ENCODE results near the gene DCUN1D5.
A peak's percentile ranks its signal among the peaks of the same experiment; 100 is the strongest.

Gene DCUN1D5

DNA sequence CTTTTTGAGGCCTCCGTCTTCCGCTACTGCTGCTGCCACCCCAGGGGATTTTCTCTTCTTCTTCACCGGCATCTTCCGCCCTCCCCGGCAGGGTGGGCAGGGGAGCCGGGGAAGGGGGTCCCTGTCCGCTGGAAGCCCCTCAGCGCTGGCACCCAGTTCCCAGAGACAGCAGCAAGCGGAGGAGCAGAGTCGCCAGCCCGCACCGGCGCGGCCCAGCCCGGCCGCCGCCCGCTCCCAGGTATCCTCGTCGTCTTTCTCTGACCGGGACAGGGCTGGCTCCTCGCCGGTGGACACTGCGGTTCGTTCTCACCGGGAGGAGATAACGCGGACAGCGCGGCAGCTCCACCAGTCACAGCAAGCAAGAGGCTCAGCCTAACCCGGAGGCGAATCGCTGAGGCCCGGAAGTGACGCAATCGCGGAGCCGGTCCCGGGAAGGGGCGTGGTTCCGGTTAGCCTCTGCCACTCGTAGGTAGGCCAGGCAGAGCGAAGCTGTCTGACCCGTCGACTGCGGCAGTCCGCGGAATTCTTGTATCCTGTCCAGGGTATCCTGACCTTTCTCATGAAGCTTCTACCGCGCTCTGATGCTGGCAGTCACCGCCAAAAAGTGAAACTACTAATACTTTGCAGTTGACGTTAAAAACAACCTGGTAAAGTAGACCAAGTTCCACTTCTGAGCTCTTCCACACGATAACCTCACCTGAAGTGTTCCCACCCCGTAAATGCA is at the start of gene DCUN1D5:
Gene DCUN1D5 (minus strand): TSS at position 360 of the 724 bp plus-strand sequence. CDS start 288 bp downstream, at position 72.
- peak; percentile 87 for DNase-seq

GRCh38 chr11:103125462-103125861 is 33.5 kb upstream of the DCUN1D5 start:
- no peak for DNase-seq

GRCh38 chr11:103114836-103115235 is 22.9 kb upstream of the DCUN1D5 start:
- no peak for DNase-seq

GRCh38 chr11:103112364-103112763 is 20.4 kb upstream of the DCUN1D5 start:
- DNase-seq: no peak

GRCh38 chr11:103111400-103111799 is 19.4 kb upstream of the DCUN1D5 start:
- no peak for DNase-seq

DNA sequence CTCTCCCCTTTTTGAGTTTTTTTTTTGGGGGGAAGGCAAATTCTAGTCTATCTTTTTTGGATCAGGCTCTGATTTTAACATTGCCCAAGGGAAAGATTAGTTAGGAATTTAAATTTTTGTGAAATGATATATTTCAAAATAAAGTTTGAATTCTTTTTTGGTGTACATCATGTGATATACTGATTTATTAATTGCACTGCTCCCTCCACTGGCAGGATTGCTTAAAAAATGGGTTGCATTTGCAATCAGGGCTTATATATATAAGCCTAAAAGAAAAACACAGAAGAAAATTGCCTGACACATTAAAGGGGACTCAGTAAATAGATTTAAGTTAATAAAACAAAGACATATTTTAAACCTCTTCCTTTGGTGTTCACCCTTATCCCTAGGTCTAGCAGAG is 18.4 kb upstream of the DCUN1D5 start:
- DNase-seq: no peak

- DNase-seq: no peak
Measured at GRCh38 chr11:103109818-103110388, 17.9 kb upstream of the DCUN1D5 start.

GRCh38 chr11:103108933-103109817 is 17.2 kb upstream of the DCUN1D5 start, which contains the start of gene DYNC2H1:
TSS of gene DYNC2H1 (plus strand) at chr11:103109426. CDS start at chr11:103109575, 149 bp downstream.
- DNase-seq: peak; percentile 73

- no peak for DNase-seq
Measured at GRCh38 chr11:103097279-103097678, 5.3 kb upstream of the DCUN1D5 start.

DNA sequence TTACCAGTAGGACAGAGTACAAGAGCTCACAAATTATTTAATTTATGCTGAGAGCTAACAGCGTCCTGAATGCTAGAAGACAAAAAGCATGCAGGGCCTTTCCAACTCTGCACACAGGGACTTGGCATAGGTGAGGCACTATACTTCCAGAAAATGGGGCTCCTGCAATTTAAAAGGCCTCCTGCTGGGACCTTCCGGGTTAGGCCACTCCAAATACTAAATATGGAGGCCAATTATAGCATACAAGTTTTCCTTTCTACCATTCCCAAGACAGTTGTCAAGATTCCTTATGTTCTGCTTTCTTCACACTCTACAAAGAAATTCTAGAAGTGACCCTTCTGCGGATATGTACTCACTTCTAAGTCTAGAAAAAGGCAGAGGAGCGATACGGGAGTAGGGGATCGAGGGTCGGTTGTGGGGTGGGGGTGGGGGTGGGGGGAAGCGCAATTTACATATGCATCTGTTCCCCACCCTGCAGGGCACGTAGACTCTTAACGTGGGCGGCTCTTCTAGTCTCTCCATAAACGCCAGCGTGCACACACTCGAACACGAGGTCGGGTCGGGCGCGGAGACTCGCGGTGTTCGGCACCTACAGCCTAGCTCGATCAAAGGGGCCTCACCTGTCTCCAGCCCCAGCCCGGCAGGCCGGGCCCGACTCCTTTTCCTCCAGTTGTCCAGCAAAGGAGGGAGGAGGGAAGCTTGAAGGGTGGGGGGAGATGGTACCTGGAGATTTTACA is 728 bp downstream of the DCUN1D5 start:
- DNase-seq: no peak

- no peak for DNase-seq
Measured at GRCh38 chr11:103086461-103086860, 5.5 kb downstream of the DCUN1D5 start.

GRCh38 chr11:103085758-103086365 is 6.1 kb downstream of the DCUN1D5 start:
- no peak for DNase-seq

GRCh38 chr11:103079833-103080232 is 12.1 kb downstream of the DCUN1D5 start:
- DNase-seq: no peak

- no peak for DNase-seq
Measured at GRCh38 chr11:103078710-103079109, 13.2 kb downstream of the DCUN1D5 start.

DNA sequence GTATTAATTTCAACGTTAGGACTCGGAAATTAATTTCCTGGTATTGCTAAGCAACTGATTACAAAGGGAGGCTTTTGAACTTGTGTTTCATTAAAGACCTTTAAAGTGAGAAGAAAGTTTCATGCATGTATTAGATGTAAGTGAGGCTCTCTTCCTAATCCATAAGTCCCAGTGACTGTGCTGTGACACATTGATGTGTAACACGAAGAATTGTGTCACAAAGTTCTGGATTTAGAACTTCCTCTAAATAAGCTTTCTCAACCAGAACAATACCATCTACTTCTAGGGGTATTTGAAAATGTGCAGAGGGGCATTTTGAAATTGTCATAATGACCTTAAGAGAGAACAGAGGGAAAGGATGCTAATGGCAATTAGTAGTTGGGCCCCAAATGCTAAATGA is 14.4 kb downstream of the DCUN1D5 start:
- DNase-seq: no peak

- DNase-seq: no peak
Measured at GRCh38 chr11:103076361-103076760, 15.6 kb downstream of the DCUN1D5 start.

DNA sequence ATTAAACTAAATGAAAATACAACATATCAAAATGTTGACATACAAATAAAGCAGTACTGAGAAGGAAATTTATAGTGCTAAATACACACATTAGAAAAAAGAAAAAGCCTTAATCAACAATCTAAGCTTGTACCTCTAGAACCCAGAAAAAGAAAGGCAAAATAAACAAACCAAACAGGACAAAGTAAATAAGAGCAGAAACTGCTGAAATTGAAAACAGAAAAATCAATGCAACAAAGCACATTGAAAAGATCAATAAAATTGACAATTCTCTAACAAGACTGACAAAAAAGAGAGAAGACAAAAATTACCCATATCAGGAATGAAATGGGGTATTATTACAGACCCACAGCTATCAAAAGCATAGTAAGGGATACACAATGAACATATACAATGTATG is 21.0 kb downstream of the DCUN1D5 start:
- DNase-seq: no peak

DNA sequence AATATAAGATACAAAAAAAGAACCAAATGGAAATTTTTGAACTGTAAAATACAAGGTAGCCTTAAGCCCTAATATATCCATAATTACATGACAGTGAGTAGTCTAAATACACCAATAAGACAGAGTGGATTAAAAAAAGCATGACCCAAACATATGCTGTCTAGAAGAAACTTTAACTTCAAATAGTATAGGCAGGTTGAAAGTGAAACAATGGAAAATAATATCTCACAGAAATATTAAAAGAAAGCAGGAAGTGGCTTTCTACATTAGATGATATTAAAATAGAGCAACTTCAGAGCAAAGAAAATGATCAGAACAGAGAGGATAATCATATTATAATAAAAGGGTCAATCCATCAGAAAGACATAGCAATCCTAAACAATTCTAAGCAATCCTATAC is 21.8 kb downstream of the DCUN1D5 start:
- no peak for DNase-seq

DNA sequence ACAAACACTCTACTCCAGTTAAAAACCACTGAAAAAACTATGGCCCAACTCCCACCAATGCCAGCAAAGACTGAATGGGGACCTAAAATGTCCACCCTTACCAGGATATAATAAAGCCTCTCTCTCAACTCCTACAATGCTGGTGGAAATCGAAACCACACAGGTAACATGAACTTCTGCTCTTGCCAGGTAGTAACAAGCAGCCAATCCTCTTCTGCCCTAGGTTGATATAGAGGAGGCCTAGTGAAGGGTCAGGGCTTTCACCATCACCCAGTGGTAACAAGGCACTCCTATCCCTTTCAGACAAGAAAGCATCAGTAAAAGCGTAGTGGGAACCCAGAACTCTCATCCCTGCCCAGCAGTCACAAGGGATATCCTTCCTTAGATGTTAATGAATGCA is 22.6 kb downstream of the DCUN1D5 start:
- DNase-seq: no peak

- DNase-seq: no peak
Measured at GRCh38 chr11:103067118-103067517, 24.8 kb downstream of the DCUN1D5 start.

DNA sequence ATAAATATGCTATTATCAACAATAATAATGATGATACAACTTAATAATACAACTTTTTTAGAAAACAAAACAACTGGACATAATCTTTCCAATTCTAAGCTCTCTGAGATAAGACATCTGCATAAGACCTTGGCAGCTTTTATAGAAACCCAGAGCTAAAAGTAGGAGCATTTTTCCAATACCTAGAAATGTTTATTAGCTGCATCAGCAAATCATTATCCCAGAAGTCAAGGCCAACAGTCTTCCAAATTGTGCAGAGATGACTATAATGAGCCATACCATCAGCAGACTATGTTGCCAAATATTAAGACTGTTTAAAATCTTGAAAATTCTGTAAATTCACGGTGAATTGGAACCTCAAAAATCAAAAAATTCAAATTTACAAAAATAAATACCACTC is 30.3 kb downstream of the DCUN1D5 start:
- DNase-seq: no peak

- DNase-seq: no peak
Measured at GRCh38 chr11:103055221-103055890, 36.6 kb downstream of the DCUN1D5 start.
